WTC11 (cell line): ENCODE data around the gene C19orf85. TPM values are rescaled to one million over a fixed set of nuclear protein-coding genes. Genes with fewer than 3 reads are reported as not detected.
A peak's percentile ranks its signal among the peaks of the same experiment; 100 is the strongest.

ENCODE experiments used
- ATAC-seq: fragments of 200-7000 bp; cut with Tn5 transposase; 2 replicates; pipeline ENCODE4 v1.10.0; 2021; ENCODE audit warnings: mild to moderate bottlenecking, moderate library complexity
- CTCF ChIA-PET: fragments of 300-600 bp; sonication (Branson Sonifier 250); formaldehyde crosslinking; loops from one replicate; lab custom pipeline; 2021; ENCODE audit warnings: antibody characterized with exemption; lab: Charles Lee
- POLR2A ChIA-PET: fragments of 350-600 bp; sonication (Branson Sonifier 250); formaldehyde crosslinking; loops from one replicate; lab custom pipeline; 2021; ENCODE audit warnings: antibody characterized with exemption; lab: Charles Lee
- DNase-seq: peaks from one replicate; pipeline ENCODE4 v3.0.0; 2021; ENCODE audit warnings: low spot score
- H3K27ac Mint-ChIP-seq: 2 replicates; pipeline ENCODE4 v1.8.0; 2021; ENCODE audit warnings: mixed read lengths
- H3K27me3 Mint-ChIP-seq: 2 replicates; pipeline ENCODE4 v1.8.0; 2021; ENCODE audit warnings: low read depth, mild to moderate bottlenecking, moderate library complexity, mixed read lengths
- H3K36me3 Mint-ChIP-seq: 2 replicates; pipeline ENCODE4 v1.8.0; 2021; ENCODE audit warnings: mixed read lengths
- H3K4me1 Mint-ChIP-seq: 2 replicates; pipeline ENCODE4 v1.8.0; 2022; ENCODE audit warnings: mixed read lengths
- H3K4me3 Mint-ChIP-seq: 2 replicates; pipeline ENCODE4 v1.8.0; 2021; ENCODE audit warnings: mild to moderate bottlenecking, moderate library complexity, mixed read lengths
- H3K9me3 Mint-ChIP-seq: 2 replicates; pipeline ENCODE4 v1.8.0; 2021; ENCODE audit warnings: mixed read lengths
- AFF4 ChIP-seq: sonication (generic); formaldehyde crosslinking; IDR thresholded peaks from 2 replicates; pipeline ENCODE4 v1.8.1; 2023; ENCODE audit warnings: mild to moderate bottlenecking, missing genetic modification reagents, borderline replicate concordance
- ATF6 ChIP-seq: sonication (generic); formaldehyde crosslinking; IDR thresholded peaks from 2 replicates; pipeline ENCODE4 v1.8.1; 2023; ENCODE audit warnings: mild to moderate bottlenecking, missing genetic modification reagents
- CREM ChIP-seq: sonication (generic); formaldehyde crosslinking; IDR thresholded peaks from 2 replicates; pipeline ENCODE4 v1.8.1; 2022; ENCODE audit warnings: mild to moderate bottlenecking, missing genetic modification reagents, moderate library complexity
- E2F1 ChIP-seq: sonication (generic); formaldehyde crosslinking; IDR thresholded peaks from 2 replicates; pipeline ENCODE4 v1.8.0; 2022; ENCODE audit warnings: mild to moderate bottlenecking, missing genetic modification reagents
- ELF4 ChIP-seq: sonication (generic); formaldehyde crosslinking; IDR thresholded peaks from 2 replicates; pipeline ENCODE4 v1.8.1; 2022; ENCODE audit warnings: low read depth, mild to moderate bottlenecking, moderate library complexity, missing genetic modification reagents
- EMX1 ChIP-seq: fragments of 250-450 bp; sonication (Bioruptor Pico); IDR thresholded peaks from 2 replicates; pipeline ENCODE4 v1.8.0; 2021; ENCODE audit warnings: mild to moderate bottlenecking
- ERG ChIP-seq: fragments of 250-450 bp; sonication (Bioruptor Pico); IDR thresholded peaks from 2 replicates; pipeline ENCODE4 v1.8.0; 2021; ENCODE audit warnings: mild to moderate bottlenecking
- FOXP1 ChIP-seq: sonication (generic); formaldehyde crosslinking; IDR thresholded peaks from 2 replicates; pipeline ENCODE4 v1.8.0; 2022; ENCODE audit warnings: missing genetic modification reagents, mild to moderate bottlenecking, moderate library complexity, borderline replicate concordance
- FOXP4 ChIP-seq: sonication (generic); formaldehyde crosslinking; IDR thresholded peaks from 2 replicates; pipeline ENCODE4 v1.8.0; 2022; ENCODE audit warnings: mild to moderate bottlenecking, missing genetic modification reagents
- GTF2I ChIP-seq: fragments of 250-450 bp; sonication (Bioruptor Pico); conservative IDR thresholded peaks from 2 replicates; pipeline ENCODE4 v1.4.0; 2021; ENCODE audit warnings: mild to moderate bottlenecking
- NR1H2 ChIP-seq: sonication (generic); formaldehyde crosslinking; IDR thresholded peaks from 2 replicates; pipeline ENCODE4 v1.9.0; 2021; ENCODE audit warnings: mild to moderate bottlenecking, moderate library complexity, missing genetic modification reagents
- SMAD3 ChIP-seq: sonication (generic); formaldehyde crosslinking; IDR thresholded peaks from 2 replicates; pipeline ENCODE4 v1.8.0; 2022; ENCODE audit warnings: missing genetic modification reagents, mild to moderate bottlenecking, borderline replicate concordance
- SMAD4 ChIP-seq: sonication (generic); formaldehyde crosslinking; IDR thresholded peaks from 2 replicates; pipeline ENCODE4 v1.8.0; 2022; ENCODE audit warnings: mild to moderate bottlenecking, missing genetic modification reagents
- SP1 ChIP-seq: sonication (generic); formaldehyde crosslinking; conservative IDR thresholded peaks from 2 replicates; pipeline ENCODE4 v1.8.1; 2022; ENCODE audit warnings: missing genetic modification reagents
- TCF7 ChIP-seq: sonication (generic); formaldehyde crosslinking; IDR thresholded peaks from 2 replicates; pipeline ENCODE4 v1.8.0; 2022; ENCODE audit warnings: mild to moderate bottlenecking, low read depth, missing genetic modification reagents, moderate library complexity
- ZNF121 ChIP-seq: sonication (generic); formaldehyde crosslinking; IDR thresholded peaks from 2 replicates; pipeline ENCODE4 v1.8.0; 2023; ENCODE audit warnings: missing genetic modification reagents
- ZNF317 ChIP-seq: sonication (generic); formaldehyde crosslinking; IDR thresholded peaks from 2 replicates; pipeline ENCODE4 v1.8.1; 2023; ENCODE audit warnings: low read depth, mild to moderate bottlenecking, moderate library complexity, missing genetic modification reagents, borderline replicate concordance
- ZNF396 ChIP-seq: fragments of 250-450 bp; sonication (Bioruptor Pico); IDR thresholded peaks from 2 replicates; pipeline ENCODE4 v1.8.0; 2021; ENCODE audit warnings: mild to moderate bottlenecking, moderate library complexity, borderline replicate concordance
- total RNA-seq: library from RNA; stranded (reverse); gene quantifications from 3 replicates; pipeline ENCODE4 v1.2.3, GENCODE V29; 2021

The C19orf85 gene
- total RNA-seq, 1 experiment from 2014 or later: 2.2 TPM

- TF ChIP-seq FOXP1 (CRISPR knock-in tag) (no peak), NR1H2 (CRISPR knock-in tag) (no peak), TCF7 (CRISPR knock-in tag) (no peak), AFF4 (CRISPR knock-in tag) (no peak), ERG (CRISPR knock-in tag) (no peak), ZNF121 (CRISPR knock-in tag) (peak; percentile 69; the same call in 1 of the 2 replicates), GTF2I (CRISPR knock-in tag) (0 out of 2 replicates have a peak, but pooled peaks have one; percentile 42), SMAD4 (no peak)
- POLR2A ChIA-PET: no interaction called here
- no peak overlapping the region for H3K27ac Mint-ChIP-seq
- H3K36me3 Mint-ChIP-seq: no peaks in the 10 kb centered on the region
- H3K4me3 Mint-ChIP-seq: no peak overlapping the region
- H3K27me3 Mint-ChIP-seq: peaks cover 23% of the 10 kb centered on the region; the same call in 1 of the 2 replicates
- DNase-seq (no peak), ATAC-seq (no peak; the same call in 1 of the 2 replicates)
- CTCF ChIA-PET: interaction anchor here (0.5 to 1.2 kb wide), 3 partner anchors 17 to 54 kb away, joined by 3 to 8 read pairs (median 5); partner anchors contain the start of gene C19orf85
- H3K9me3 Mint-ChIP-seq: no peaks in the 10 kb centered on the region
- peaks cover 8% of the 10 kb centered on the region for H3K4me1 Mint-ChIP-seq
Observed at GRCh38 chr19:55447421-55448174, 17.0 kb downstream of the C19orf85 start.

- ChIA-PET CTCF (interaction anchor here (0.6 to 1.2 kb wide), 2 partner anchors 21 to 187 kb away, joined by 4 to 8 read pairs; no protein-coding TSS in a partner anchor), POLR2A (no interaction called here)
- no peak for TF ChIP-seq SP1 (CRISPR knock-in tag)
- no peak for TF ChIP-seq ZNF396 (CRISPR knock-in tag)
- no peak for TF ChIP-seq FOXP4 (CRISPR knock-in tag)
- TF ChIP-seq ATF6 (CRISPR knock-in tag): no peak
- TF ChIP-seq EMX1: no peak
- no peak for TF ChIP-seq E2F1 (CRISPR knock-in tag)
- no peak for TF ChIP-seq ZNF317 (CRISPR knock-in tag)
- no peak for TF ChIP-seq ELF4 (CRISPR knock-in tag)
- no peak for TF ChIP-seq GTF2I (CRISPR knock-in tag)
- TF ChIP-seq SMAD3: no peak
- TF ChIP-seq CREM (CRISPR knock-in tag): no peak
- no peak overlapping the region for H3K27ac Mint-ChIP-seq
- peaks cover 16% of the 10 kb centered on the region for H3K4me1 Mint-ChIP-seq
- no peaks in the 10 kb centered on the region for H3K9me3 Mint-ChIP-seq
- no peak overlapping the region for H3K4me3 Mint-ChIP-seq
- no peaks in the 10 kb centered on the region for H3K36me3 Mint-ChIP-seq
- peaks cover 9% of the 10 kb centered on the region; the same call in 1 of the 2 replicates for H3K27me3 Mint-ChIP-seq
- DNase-seq: no peak
- ATAC-seq: no peak
Observed at GRCh38 chr19:55446060-55446459, 18.5 kb downstream of the C19orf85 start.
